Naive thymus-derived CD4-positive, alpha-beta T cell (primary cell): ENCODE measurements around the gene TBC1D3. TPM values are rescaled to one million over a fixed set of nuclear protein-coding genes. Genes with fewer than 3 reads are reported as not detected.
"Not testable (repeated sequence)": the region's sequence is repeated elsewhere in the genome, so short reads cannot be mapped to it uniquely, and the experiment has no call there.

ENCODE experiments used
- ATAC-seq: fragments of 150-1000 bp; cut with Tn5 transposase; 2 replicates; pipeline ENCODE4 v1.10.0; 2021; ENCODE audit warnings: mild to moderate bottlenecking, moderate library complexity
- CTCF ChIA-PET: fragments of 350-600 bp; sonication (Branson Sonifier 250); formaldehyde crosslinking; loops from one replicate; lab custom pipeline; 2021; ENCODE audit warnings: antibody characterized with exemption; lab: Charles Lee
- POLR2A ChIA-PET: fragments of 350-600 bp; sonication (Branson Sonifier 250); formaldehyde crosslinking; loops from one replicate; lab custom pipeline; 2021; ENCODE audit warnings: antibody characterized with exemption, inconsistent platforms; lab: Charles Lee
- DNase-seq, 9 donors: peaks; one replicate each; pipeline versions ENCODE4 v3.0.0 to v3.0.0-alpha.2; 2020 to 2022; ENCODE audit warnings: mixed read lengths in 1 of 9
- H3K27ac ChIP-seq: one replicate; pipeline ENCODE4 v1.7.0; 2013; ENCODE audit warnings: mild to moderate bottlenecking, low read depth, low read length, moderate library complexity
- H3K27me3 ChIP-seq, 2 donors: one replicate each; pipeline ENCODE4 v1.7.0; 2013; ENCODE audit warnings: low read length in 2 of 2, mild to moderate bottlenecking in 2 of 2, moderate library complexity in 2 of 2; ENCODE audit not compliant: control insufficient read depth in 2 of 2, insufficient read depth in 2 of 2
- H3K36me3 ChIP-seq, 3 experiments: 1 replicate in 2 of 3; 2 replicates in 1 of 3; pipeline ENCODE4 v1.7.0; 2013; ENCODE audit warnings: low read length in 3 of 3, mild to moderate bottlenecking in 3 of 3, moderate library complexity in 1 of 3; ENCODE audit not compliant: insufficient read depth in 3 of 3, control insufficient read depth in 2 of 3
- H3K4me1 ChIP-seq, 2 donors: one replicate each; pipeline ENCODE4 v1.7.0; 2013; ENCODE audit warnings: low read length in 2 of 2, mild to moderate bottlenecking in 2 of 2, moderate library complexity in 1 of 2; ENCODE audit not compliant: control insufficient read depth in 2 of 2, insufficient read depth in 2 of 2
- H3K4me3 ChIP-seq: 2 replicates; pipeline ENCODE4 v1.7.0; 2013; ENCODE audit warnings: mild to moderate bottlenecking, low read length
- H3K9me3 ChIP-seq, 3 experiments: 1 replicate in 2 of 3; 2 replicates in 1 of 3; pipeline ENCODE4 v1.7.0; 2013; ENCODE audit warnings: low read length in 3 of 3; ENCODE audit not compliant: control insufficient read depth in 2 of 3
- H3K27ac Mint-ChIP-seq, 9 donors: one replicate each; pipeline ENCODE4 v1.8.0; 2020 to 2022; ENCODE audit warnings: mixed read lengths in 9 of 9, mild to moderate bottlenecking in 8 of 9, moderate library complexity in 5 of 9, inconsistent platforms in 2 of 9
- H3K27me3 Mint-ChIP-seq, 5 donors: one replicate each; pipeline ENCODE4 v1.8.0; 2021 to 2022; ENCODE audit warnings: mixed read lengths in 5 of 5, mild to moderate bottlenecking in 1 of 5
- H3K36me3 Mint-ChIP-seq, 5 donors: one replicate each; pipeline ENCODE4 v1.8.0; 2020 to 2022; ENCODE audit warnings: mixed read lengths in 5 of 5, mild to moderate bottlenecking in 3 of 5, inconsistent platforms in 1 of 5
- H3K4me1 Mint-ChIP-seq, 7 donors: one replicate each; pipeline ENCODE4 v1.8.0; 2020 to 2022; ENCODE audit warnings: mixed read lengths in 7 of 7, mild to moderate bottlenecking in 3 of 7, inconsistent platforms in 1 of 7
- H3K4me3 Mint-ChIP-seq, 10 donors: one replicate each; pipeline ENCODE4 v1.8.0; 2020 to 2022; ENCODE audit warnings: mild to moderate bottlenecking in 10 of 10, mixed read lengths in 10 of 10, moderate library complexity in 6 of 10, inconsistent platforms in 2 of 10
- H3K9me3 Mint-ChIP-seq, 11 donors: one replicate each; pipeline ENCODE4 v1.8.0; 2020 to 2022; ENCODE audit warnings: mixed read lengths in 11 of 11, mild to moderate bottlenecking in 4 of 11, inconsistent platforms in 1 of 11, moderate library complexity in 1 of 11
- intact Hi-C, 2 donors: fragments of 100-400 bp; cut with micrococcal nuclease; formaldehyde crosslinking; loops; one replicate each; pipeline ENCODE4 v1.15.1; 2023
- polyA plus RNA-seq, 2 donors: library from polyadenylated mRNA; unstranded; fragments of 300-500 nt; fragmentation: Illumina TruSeq; gene quantifications; one replicate each; pipeline ENCODE4 v1.2.3, GENCODE V29; 2021
- total RNA-seq, 6 experiments: library from RNA in 5 of 6; stranded (reverse) in 5 of 6; gene quantifications; 1 replicate in 5 of 6; 2 replicates in 1 of 6; pipeline ENCODE4 v1.2.3 and lab custom pipeline; 2021 to 2026

TBC1D3 gene
- total RNA-seq (10 to 100 TPM in 1 of 5 experiments, not detected in 4; 11.0 TPM), polyA plus RNA-seq (not detected), total RNA-seq (lab: John Stamatoyannopoulos, UW) (not detected)

GRCh38 chr17:38192455-38192854, at the start of gene TBC1D3:
TSS of gene TBC1D3 (minus strand) at chr17:38192555. CDS start at chr17:38191029, 1,526 bp downstream.
- DNase-seq, CTCF ChIA-PET, H3K4me3 Mint-ChIP-seq, H3K27ac Mint-ChIP-seq, H3K27ac ChIP-seq, intact Hi-C loops, H3K9me3 Mint-ChIP-seq, H3K4me1 ChIP-seq, POLR2A ChIA-PET, H3K27me3 ChIP-seq, H3K4me1 Mint-ChIP-seq, ATAC-seq, H3K36me3 Mint-ChIP-seq, H3K36me3 ChIP-seq, H3K4me3 ChIP-seq, H3K27me3 Mint-ChIP-seq, H3K9me3 ChIP-seq: not testable (repeated sequence)

- H3K27me3 ChIP-seq, ATAC-seq, H3K27ac Mint-ChIP-seq, H3K4me3 ChIP-seq, DNase-seq, H3K27ac ChIP-seq, H3K4me1 Mint-ChIP-seq, H3K9me3 Mint-ChIP-seq, POLR2A ChIA-PET, H3K27me3 Mint-ChIP-seq, H3K36me3 Mint-ChIP-seq, intact Hi-C loops, CTCF ChIA-PET, H3K9me3 ChIP-seq, H3K4me1 ChIP-seq, H3K36me3 ChIP-seq, H3K4me3 Mint-ChIP-seq: not testable (repeated sequence)
Measured at GRCh38 chr17:38232790-38233189, 40.4 kb upstream of the TBC1D3 start.

- H3K27me3 ChIP-seq, H3K36me3 ChIP-seq, H3K36me3 Mint-ChIP-seq, ATAC-seq, H3K9me3 Mint-ChIP-seq, POLR2A ChIA-PET, CTCF ChIA-PET, H3K27me3 Mint-ChIP-seq, H3K4me3 Mint-ChIP-seq, DNase-seq, H3K4me3 ChIP-seq, H3K4me1 ChIP-seq, intact Hi-C loops, H3K27ac ChIP-seq, H3K4me1 Mint-ChIP-seq, H3K27ac Mint-ChIP-seq, H3K9me3 ChIP-seq: not testable (repeated sequence)
Measured at GRCh38 chr17:38225844-38226495, 33.6 kb upstream of the TBC1D3 start.

GRCh38 chr17:38220867-38221266, 28.5 kb upstream of the TBC1D3 start:
- ATAC-seq = not testable (repeated sequence)

GRCh38 chr17:38200271-38200670, 7.9 kb upstream of the TBC1D3 start:
- H3K36me3 Mint-ChIP-seq, POLR2A ChIA-PET, H3K27ac Mint-ChIP-seq: not testable (repeated sequence)

More at GRCh38 chr17:38220867-38221266, 28.5 kb upstream of the TBC1D3 start:
- H3K4me3 ChIP-seq, H3K4me1 ChIP-seq, H3K27me3 ChIP-seq, H3K27me3 Mint-ChIP-seq, H3K4me3 Mint-ChIP-seq, POLR2A ChIA-PET, CTCF ChIA-PET, H3K27ac ChIP-seq, H3K4me1 Mint-ChIP-seq, DNase-seq, H3K9me3 Mint-ChIP-seq, H3K36me3 ChIP-seq, intact Hi-C loops, H3K9me3 ChIP-seq, H3K27ac Mint-ChIP-seq, H3K36me3 Mint-ChIP-seq: not testable (repeated sequence)

GRCh38 chr17:38134860-38135259, 57.5 kb downstream of the TBC1D3 start:
- intact Hi-C loops, H3K36me3 Mint-ChIP-seq, H3K9me3 Mint-ChIP-seq, H3K36me3 ChIP-seq, H3K27me3 ChIP-seq, ATAC-seq, H3K9me3 ChIP-seq, H3K4me1 Mint-ChIP-seq, H3K27ac Mint-ChIP-seq, H3K4me1 ChIP-seq, H3K27me3 Mint-ChIP-seq, H3K4me3 ChIP-seq, H3K27ac ChIP-seq, H3K4me3 Mint-ChIP-seq, POLR2A ChIA-PET, CTCF ChIA-PET: not testable (repeated sequence)
- DNase-seq = peak in 1 of 9 donors; percentile 5

More at GRCh38 chr17:38200271-38200670, 7.9 kb upstream of the TBC1D3 start:
- H3K4me1 Mint-ChIP-seq, H3K9me3 Mint-ChIP-seq, H3K27me3 ChIP-seq, H3K27ac ChIP-seq, H3K4me3 Mint-ChIP-seq, H3K27me3 Mint-ChIP-seq, H3K4me3 ChIP-seq, CTCF ChIA-PET, DNase-seq, H3K36me3 ChIP-seq, intact Hi-C loops, ATAC-seq, H3K4me1 ChIP-seq, H3K9me3 ChIP-seq: not testable (repeated sequence)
